Liver (tissue), 9 donors: ENCODE data around the gene ABLIM2. TPM values are rescaled to one million over a fixed set of nuclear protein-coding genes. Genes with fewer than 3 reads are reported as not detected.

Source experiments
- DNase-seq: peaks from one replicate; pipeline ENCODE4 v3.0.0-alpha.2; 2017; ENCODE audit warnings: low spot score
- H3K27ac ChIP-seq, 2 donors: one replicate each; pipeline ENCODE4 v1.7.0; 2013; ENCODE audit warnings: inconsistent platforms in 2 of 2, low read length in 2 of 2, control low read depth in 1 of 2, low read depth in 1 of 2, mild to moderate bottlenecking in 1 of 2
- H3K27me3 ChIP-seq, 4 donors: one replicate each; pipeline versions ENCODE4 v1.6.1 to v1.7.0; 2013; ENCODE audit warnings: low read length in 3 of 4, inconsistent platforms in 1 of 4, mild to moderate bottlenecking in 1 of 4, moderate library complexity in 1 of 4; ENCODE audit not compliant: control insufficient read depth in 4 of 4, insufficient read depth in 4 of 4
- H3K36me3 ChIP-seq, 4 donors: one replicate each; pipeline versions ENCODE4 v1.6.1 to v1.7.0; 2013; ENCODE audit warnings: low read length in 3 of 4, mild to moderate bottlenecking in 3 of 4, low read depth in 1 of 4, moderate library complexity in 1 of 4; ENCODE audit not compliant: control insufficient read depth in 4 of 4, insufficient read depth in 3 of 4
- H3K4me1 ChIP-seq, 4 donors: one replicate each; pipeline versions ENCODE4 v1.6.1 to v1.7.0; 2013; ENCODE audit warnings: low read length in 3 of 4, mild to moderate bottlenecking in 3 of 4, moderate library complexity in 1 of 4; ENCODE audit not compliant: control insufficient read depth in 4 of 4, insufficient read depth in 4 of 4
- H3K4me3 ChIP-seq, 3 donors: one replicate each; pipeline versions ENCODE4 v1.6.1 to v1.7.0; 2013; ENCODE audit warnings: low read length in 3 of 3, control low read depth in 1 of 3, low read depth in 1 of 3, mild to moderate bottlenecking in 1 of 3
- H3K9ac ChIP-seq, 2 donors: one replicate each; pipeline ENCODE4 v1.7.0; 2013; ENCODE audit warnings: low read length in 2 of 2, mild to moderate bottlenecking in 2 of 2, moderate library complexity in 2 of 2, control low read depth in 1 of 2, low read depth in 1 of 2
- H3K9me3 ChIP-seq, 4 donors: one replicate each; pipeline versions ENCODE4 v1.6.1 to v1.7.0; 2013; ENCODE audit warnings: low read length in 3 of 4; ENCODE audit not compliant: control insufficient read depth in 4 of 4
- ATF3 ChIP-seq: IDR thresholded peaks from 2 replicates; pipeline ENCODE4 v1.6.1; 2016; ENCODE audit warnings: antibody characterized with exemption
- EGR1 ChIP-seq, 2 donors: IDR thresholded peaks; 2 replicates each; pipeline ENCODE4 v1.6.1; 2016 to 2018; ENCODE audit warnings: antibody characterized with exemption in 2 of 2, low read depth in 2 of 2
- FOXA1 ChIP-seq: IDR thresholded peaks from 2 replicates; pipeline ENCODE4 v1.6.1; 2016; ENCODE audit warnings: antibody characterized with exemption
- FOXA2 ChIP-seq: IDR thresholded peaks from 2 replicates; pipeline ENCODE4 v1.6.1; 2016; ENCODE audit warnings: antibody characterized with exemption
- GABPA ChIP-seq, 2 donors: IDR thresholded peaks in 1 of 2; conservative IDR thresholded peaks in 1 of 2; 2 replicates each; pipeline ENCODE4 v1.6.1; 2016; ENCODE audit warnings: antibody characterized with exemption in 2 of 2, mild to moderate bottlenecking in 1 of 2, moderate library complexity in 1 of 2
- HNF4A ChIP-seq, 2 donors: conservative IDR thresholded peaks; 2 replicates each; pipeline ENCODE4 v1.6.1; 2016; ENCODE audit warnings: antibody characterized with exemption in 2 of 2, mild to moderate bottlenecking in 2 of 2
- HNF4G ChIP-seq: IDR thresholded peaks from 2 replicates; pipeline ENCODE4 v1.6.1; 2016; ENCODE audit warnings: antibody characterized with exemption
- JUND ChIP-seq, 2 donors: IDR thresholded peaks; 2 replicates each; pipeline ENCODE4 v1.6.1; 2016; ENCODE audit warnings: antibody characterized with exemption in 2 of 2
- NR2F2 ChIP-seq: IDR thresholded peaks from 2 replicates; pipeline ENCODE4 v1.6.1; 2016; ENCODE audit warnings: antibody characterized with exemption
- RAD21 ChIP-seq, 2 donors: IDR thresholded peaks; 2 replicates each; pipeline ENCODE4 v1.6.1; 2016; ENCODE audit warnings: antibody characterized with exemption in 2 of 2, mild to moderate bottlenecking in 2 of 2
- RXRA ChIP-seq, 2 donors: IDR thresholded peaks; 2 replicates each; pipeline ENCODE4 v1.6.1; 2017 to 2018; ENCODE audit warnings: antibody characterized with exemption in 2 of 2, mild to moderate bottlenecking in 1 of 2
- SP1 ChIP-seq: IDR thresholded peaks from 2 replicates; pipeline ENCODE4 v1.6.1; 2018; ENCODE audit warnings: antibody characterized with exemption, mild to moderate bottlenecking
- YY1 ChIP-seq: IDR thresholded peaks from 2 replicates; pipeline ENCODE4 v1.6.1; 2016; ENCODE audit warnings: antibody characterized with exemption, mild to moderate bottlenecking
- WGBS: extraction: QIAGEN DNeasy Blood & Tissue Kit; methylation state at CpG from one replicate; pipeline ENCODE4 v1.1.7; 2013; 5-methylcytosine and 5-hydroxymethylcytosine counted together
- polyA plus RNA-seq, 2 donors: library from polyadenylated mRNA; stranded (reverse) in 1 of 2; unstranded in 1 of 2; fragments of 200-250 nt in 1 of 2; fragments of >200 nt in 1 of 2; fragmentation: Nextera tagmentation in 1 of 2; extraction: Ambion mirVana in 1 of 2; gene quantifications; one replicate each; pipeline versions ENCODE4 v1.2.1 to v1.2.3, GENCODE V29; 2013 to 2015
- total RNA-seq, 2 donors: library from RNA; depleted of rRNA; stranded (reverse); fragments of >200 nt; gene quantifications; one replicate each; pipeline ENCODE4 v1.2.3, GENCODE V29; 2014
- TF ChIP-seq, protein P1 (sequence below): IDR thresholded peaks from 2 replicates; pipeline ENCODE4 v1.6.1; 2016; ENCODE audit warnings: antibody characterized with exemption, mild to moderate bottlenecking
- TF ChIP-seq, protein P2 (sequence below): IDR thresholded peaks from 2 replicates; pipeline ENCODE4 v1.6.1; 2016; ENCODE audit warnings: antibody characterized with exemption
- TF ChIP-seq, protein P3 (sequence below): IDR thresholded peaks from 2 replicates; pipeline ENCODE4 v1.6.1; 2016; ENCODE audit warnings: antibody characterized with exemption
- TF ChIP-seq, protein P4 (sequence below): fragments of 150-350 bp; IDR thresholded peaks from 2 replicates; pipeline ENCODE4 v1.5.1; 2017; ENCODE audit warnings: improper control_type of control experiment, low read depth, low read length; ENCODE audit not compliant: missing input control
- donor health status: healthy.
- donor health status: healthy.
- donor health status: healthy.
- donor health status: healthy.
- donor health status: healthy.

Gene ABLIM2
- total and polyA plus RNA-seq, 4 donors = 0.75 to 2.5 (median 0.93) TPM

DNA sequence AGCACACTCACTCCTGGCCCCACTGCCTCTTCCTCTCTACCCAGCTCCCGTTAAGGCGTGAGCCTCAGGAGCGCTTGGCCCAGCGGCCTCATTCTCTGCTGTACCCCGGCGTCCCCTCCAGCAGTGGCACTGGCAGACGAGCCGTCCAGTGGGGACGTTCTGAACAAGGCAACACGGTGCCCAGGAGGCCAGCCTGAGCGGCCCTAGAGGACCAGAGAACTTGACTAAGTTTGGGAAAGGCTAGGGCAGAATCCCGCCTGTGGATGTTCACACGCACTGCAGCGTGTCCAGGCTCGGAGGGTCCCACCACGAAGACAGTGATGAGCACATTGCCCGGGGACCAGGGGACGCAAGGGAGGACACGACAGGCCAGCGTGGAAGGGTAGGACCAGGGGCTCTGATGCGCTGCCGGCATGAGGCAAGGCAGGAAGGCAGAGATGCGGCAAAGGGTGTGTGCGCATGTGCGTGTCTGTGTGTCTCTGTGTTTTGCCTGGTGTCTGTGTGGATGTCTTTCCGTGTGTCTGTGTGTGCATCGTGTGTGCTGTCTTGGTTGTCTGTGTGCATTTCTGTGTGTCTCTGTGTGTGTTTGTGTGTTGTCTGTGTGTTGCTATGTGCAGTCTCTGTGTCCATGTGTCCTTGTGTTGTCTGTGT lies 89.4 kb downstream of the ABLIM2 start:
- no peak for DNase-seq
- no peak overlapping the region for H3K9ac ChIP-seq
- 93% methylated on average over 27 of the region's 27 CpGs for WGBS

DNA sequence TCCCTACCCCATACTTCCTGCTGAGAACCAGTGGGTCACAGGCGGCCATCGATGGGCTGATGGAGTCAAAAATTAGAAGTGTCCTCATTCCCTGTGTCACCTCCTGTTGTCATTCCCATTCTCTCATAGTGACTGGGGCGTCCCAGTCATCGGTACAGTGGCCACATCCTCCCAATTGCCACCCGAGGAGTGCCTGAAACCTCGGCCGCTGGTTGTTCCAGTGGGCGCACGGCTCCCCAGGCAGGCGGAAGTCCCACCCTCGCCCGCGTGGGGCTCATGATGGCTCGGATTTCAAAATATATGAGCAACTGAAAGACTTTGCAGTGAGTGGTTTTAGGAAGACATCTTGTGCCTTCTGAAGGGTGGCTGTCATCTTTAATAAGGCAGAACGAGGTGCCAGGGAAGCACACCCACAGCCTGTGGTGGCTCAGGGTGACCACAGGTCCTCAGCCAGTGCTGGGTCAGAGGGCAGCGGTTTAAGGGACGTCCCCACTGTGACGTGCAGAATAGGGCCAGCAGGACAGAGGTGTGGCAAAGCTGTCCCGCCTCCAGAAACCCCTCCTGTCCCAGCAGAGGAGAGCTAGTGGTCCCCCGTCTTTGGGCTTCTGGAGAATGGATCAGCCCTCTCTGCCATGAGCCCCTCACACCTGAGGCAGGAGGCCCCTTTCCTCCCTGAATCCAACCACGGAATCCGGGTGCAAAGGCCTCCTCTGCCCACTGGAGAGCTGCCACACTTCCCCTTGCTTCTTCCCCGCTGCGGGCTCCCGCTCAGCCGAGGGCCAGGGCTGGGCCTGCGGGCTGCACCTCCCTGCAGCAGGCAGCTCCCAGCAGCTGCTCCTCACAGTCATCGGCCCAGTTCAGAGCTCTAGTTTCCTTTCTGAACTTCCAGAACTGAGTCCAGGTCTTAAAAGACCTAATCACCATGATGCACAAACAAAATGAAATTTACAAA lies 90.4 kb downstream of the ABLIM2 start:
- H3K4me3 ChIP-seq = no peak overlapping the region
- H3K27me3 ChIP-seq = no peaks in the 10 kb centered on the region
- H3K36me3 ChIP-seq = no peaks in the 10 kb centered on the region
- DNase-seq = no peak
- WGBS = 89% methylated on average over 28 of the region's 28 CpGs
- H3K9ac ChIP-seq = no peak overlapping the region
- no peak overlapping the region for H3K27ac ChIP-seq
- H3K9me3 ChIP-seq = peaks cover 7 to 13% (median 9%) of the 10 kb centered on the region in 4 donors
- no peaks in the 10 kb centered on the region for H3K4me1 ChIP-seq
- TF ChIP-seq HNF4G = no peak
- TF ChIP-seq GABPA (IDR thresholded peaks at IDR 0.05 in 1 of 2, conservative IDR thresholded peaks at IDR 0.05 in 1 of 2) = no peak
- TF ChIP-seq RAD21 (IDR thresholded peaks at IDR 0.05) = no peak
- TF ChIP-seq JUND (IDR thresholded peaks at IDR 0.05) = no peak
- no peak for TF ChIP-seq FOXA1
- TF ChIP-seq YY1 = no peak
- no peak for TF ChIP-seq RXRA (IDR thresholded peaks at IDR 0.05)
- TF ChIP-seq EGR1 (IDR thresholded peaks at IDR 0.05; ENCODE audit: low read depth in 2 of 2) = no peak
- no peak for TF ChIP-seq SP1
- TF ChIP-seq, protein P1, sequence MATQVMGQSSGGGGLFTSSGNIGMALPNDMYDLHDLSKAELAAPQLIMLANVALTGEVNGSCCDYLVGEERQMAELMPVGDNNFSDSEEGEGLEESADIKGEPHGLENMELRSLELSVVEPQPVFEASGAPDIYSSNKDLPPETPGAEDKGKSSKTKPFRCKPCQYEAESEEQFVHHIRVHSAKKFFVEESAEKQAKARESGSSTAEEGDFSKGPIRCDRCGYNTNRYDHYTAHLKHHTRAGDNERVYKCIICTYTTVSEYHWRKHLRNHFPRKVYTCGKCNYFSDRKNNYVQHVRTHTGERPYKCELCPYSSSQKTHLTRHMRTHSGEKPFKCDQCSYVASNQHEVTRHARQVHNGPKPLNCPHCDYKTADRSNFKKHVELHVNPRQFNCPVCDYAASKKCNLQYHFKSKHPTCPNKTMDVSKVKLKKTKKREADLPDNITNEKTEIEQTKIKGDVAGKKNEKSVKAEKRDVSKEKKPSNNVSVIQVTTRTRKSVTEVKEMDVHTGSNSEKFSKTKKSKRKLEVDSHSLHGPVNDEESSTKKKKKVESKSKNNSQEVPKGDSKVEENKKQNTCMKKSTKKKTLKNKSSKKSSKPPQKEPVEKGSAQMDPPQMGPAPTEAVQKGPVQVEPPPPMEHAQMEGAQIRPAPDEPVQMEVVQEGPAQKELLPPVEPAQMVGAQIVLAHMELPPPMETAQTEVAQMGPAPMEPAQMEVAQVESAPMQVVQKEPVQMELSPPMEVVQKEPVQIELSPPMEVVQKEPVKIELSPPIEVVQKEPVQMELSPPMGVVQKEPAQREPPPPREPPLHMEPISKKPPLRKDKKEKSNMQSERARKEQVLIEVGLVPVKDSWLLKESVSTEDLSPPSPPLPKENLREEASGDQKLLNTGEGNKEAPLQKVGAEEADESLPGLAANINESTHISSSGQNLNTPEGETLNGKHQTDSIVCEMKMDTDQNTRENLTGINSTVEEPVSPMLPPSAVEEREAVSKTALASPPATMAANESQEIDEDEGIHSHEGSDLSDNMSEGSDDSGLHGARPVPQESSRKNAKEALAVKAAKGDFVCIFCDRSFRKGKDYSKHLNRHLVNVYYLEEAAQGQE = no peak
- no peak for TF ChIP-seq NR2F2
- TF ChIP-seq, protein P2, sequence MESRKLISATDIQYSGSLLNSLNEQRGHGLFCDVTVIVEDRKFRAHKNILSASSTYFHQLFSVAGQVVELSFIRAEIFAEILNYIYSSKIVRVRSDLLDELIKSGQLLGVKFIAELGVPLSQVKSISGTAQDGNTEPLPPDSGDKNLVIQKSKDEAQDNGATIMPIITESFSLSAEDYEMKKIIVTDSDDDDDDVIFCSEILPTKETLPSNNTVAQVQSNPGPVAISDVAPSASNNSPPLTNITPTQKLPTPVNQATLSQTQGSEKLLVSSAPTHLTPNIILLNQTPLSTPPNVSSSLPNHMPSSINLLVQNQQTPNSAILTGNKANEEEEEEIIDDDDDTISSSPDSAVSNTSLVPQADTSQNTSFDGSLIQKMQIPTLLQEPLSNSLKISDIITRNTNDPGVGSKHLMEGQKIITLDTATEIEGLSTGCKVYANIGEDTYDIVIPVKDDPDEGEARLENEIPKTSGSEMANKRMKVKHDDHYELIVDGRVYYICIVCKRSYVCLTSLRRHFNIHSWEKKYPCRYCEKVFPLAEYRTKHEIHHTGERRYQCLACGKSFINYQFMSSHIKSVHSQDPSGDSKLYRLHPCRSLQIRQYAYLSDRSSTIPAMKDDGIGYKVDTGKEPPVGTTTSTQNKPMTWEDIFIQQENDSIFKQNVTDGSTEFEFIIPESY = no peak
- no peak for TF ChIP-seq ATF3
- TF ChIP-seq FOXA2 = no peak

More for the DNA sequence above, 89.4 kb downstream of the ABLIM2 start:
- Histone ChIP-seq H3K4me3 (no peak overlapping the region), H3K4me1 (no peaks in the 10 kb centered on the region), H3K9me3 (peaks cover 1 to 9% (median 3%) of the 10 kb centered on the region in 4 donors), H3K27ac (no peak overlapping the region), H3K36me3 (no peaks in the 10 kb centered on the region), H3K27me3 (no peaks in the 10 kb centered on the region)
- TF ChIP-seq FOXA1 = no peak
- TF ChIP-seq, protein P2 = no peak
- no peak for TF ChIP-seq HNF4A (conservative IDR thresholded peaks at IDR 0.05)
- TF ChIP-seq FOXA2 = no peak
- no peak for TF ChIP-seq GABPA (IDR thresholded peaks at IDR 0.05 in 1 of 2, conservative IDR thresholded peaks at IDR 0.05 in 1 of 2)
- no peak for TF ChIP-seq YY1
- TF ChIP-seq, protein P3, sequence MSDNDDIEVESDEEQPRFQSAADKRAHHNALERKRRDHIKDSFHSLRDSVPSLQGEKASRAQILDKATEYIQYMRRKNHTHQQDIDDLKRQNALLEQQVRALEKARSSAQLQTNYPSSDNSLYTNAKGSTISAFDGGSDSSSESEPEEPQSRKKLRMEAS = no peak
- TF ChIP-seq NR2F2 = no peak
- TF ChIP-seq, protein P4, sequence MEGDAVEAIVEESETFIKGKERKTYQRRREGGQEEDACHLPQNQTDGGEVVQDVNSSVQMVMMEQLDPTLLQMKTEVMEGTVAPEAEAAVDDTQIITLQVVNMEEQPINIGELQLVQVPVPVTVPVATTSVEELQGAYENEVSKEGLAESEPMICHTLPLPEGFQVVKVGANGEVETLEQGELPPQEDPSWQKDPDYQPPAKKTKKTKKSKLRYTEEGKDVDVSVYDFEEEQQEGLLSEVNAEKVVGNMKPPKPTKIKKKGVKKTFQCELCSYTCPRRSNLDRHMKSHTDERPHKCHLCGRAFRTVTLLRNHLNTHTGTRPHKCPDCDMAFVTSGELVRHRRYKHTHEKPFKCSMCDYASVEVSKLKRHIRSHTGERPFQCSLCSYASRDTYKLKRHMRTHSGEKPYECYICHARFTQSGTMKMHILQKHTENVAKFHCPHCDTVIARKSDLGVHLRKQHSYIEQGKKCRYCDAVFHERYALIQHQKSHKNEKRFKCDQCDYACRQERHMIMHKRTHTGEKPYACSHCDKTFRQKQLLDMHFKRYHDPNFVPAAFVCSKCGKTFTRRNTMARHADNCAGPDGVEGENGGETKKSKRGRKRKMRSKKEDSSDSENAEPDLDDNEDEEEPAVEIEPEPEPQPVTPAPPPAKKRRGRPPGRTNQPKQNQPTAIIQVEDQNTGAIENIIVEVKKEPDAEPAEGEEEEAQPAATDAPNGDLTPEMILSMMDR = no peak
